B cell (primary cell): Measurements from ENCODE around the gene ARHGEF26. TPM values are rescaled to one million over a fixed set of nuclear protein-coding genes. Genes with fewer than 3 reads are reported as not detected.

ENCODE experiments used
- ATAC-seq: fragments of 200-7000 bp; cut with Tn5 transposase; one replicate; pipeline ENCODE4 v1.10.0; 2021; ENCODE audit warnings: low read depth, mild to moderate bottlenecking, moderate number of reproducible peaks, moderate library complexity
- CTCF ChIA-PET: fragments of 350-600 bp; sonication (Branson Sonifier 250); formaldehyde crosslinking; loops from one replicate; lab custom pipeline; 2021; ENCODE audit warnings: antibody characterized with exemption, inconsistent platforms; lab: Charles Lee
- POLR2A ChIA-PET: fragments of 350-600 bp; sonication (Branson Sonifier 250); formaldehyde crosslinking; loops from one replicate; lab custom pipeline; 2021; ENCODE audit warnings: antibody characterized with exemption; lab: Charles Lee
- DNase-seq: peaks from one replicate; pipeline ENCODE4 v3.0.0; 2013
- H2AFZ ChIP-seq: 2 replicates; pipeline ENCODE4 v1.6.1; 2012; ENCODE audit warnings: mild to moderate bottlenecking, low read depth, low read length; ENCODE audit not compliant: insufficient read depth, poor library complexity, severe bottlenecking
- H3K27ac ChIP-seq, 2 donors: 1 replicate in 1 of 2; 2 replicates in 1 of 2; pipeline ENCODE4 v1.5.1; 2012 to 2013; ENCODE audit warnings: low read length in 2 of 2, mild to moderate bottlenecking in 2 of 2, moderate library complexity in 1 of 2
- H3K27me3 ChIP-seq, 4 experiments: fragments of 200-600 bp in 1 of 4; sonication (generic) in 1 of 4; replicated peaks in 1 of 4; 1 replicate in 2 of 4; 2 replicates in 2 of 4; pipeline versions ENCODE4 v1.6.1 to v1.7.0; 2013 to 2016; ENCODE audit warnings: low read length in 3 of 4, mild to moderate bottlenecking in 2 of 4, mixed read lengths in 1 of 4, moderate library complexity in 1 of 4; ENCODE audit not compliant: insufficient read depth in 4 of 4, control insufficient read depth in 3 of 4; ENCODE audit errors: control extremely low read depth in 1 of 4
- H3K36me3 ChIP-seq, 2 experiments: replicated peaks in 1 of 2; 1 replicate in 1 of 2; 2 replicates in 1 of 2; pipeline versions ENCODE4 v1.6.1 to v1.7.1; 2013; ENCODE audit warnings: low read length in 1 of 2; ENCODE audit not compliant: insufficient read depth in 2 of 2, control insufficient read depth in 1 of 2; ENCODE audit errors: control extremely low read depth in 1 of 2, extremely low read depth in 1 of 2
- H3K4me1 ChIP-seq, 2 donors: fragments of 200-600 bp in 1 of 2; sonication (generic) in 1 of 2; 1 replicate in 1 of 2; 2 replicates in 1 of 2; pipeline versions ENCODE4 v1.5.1 to v1.6.1; 2013 to 2017; ENCODE audit warnings: low read length in 2 of 2; ENCODE audit not compliant: control insufficient read depth in 2 of 2, insufficient read depth in 2 of 2
- H3K4me2 ChIP-seq: replicated peaks from 2 replicates; pipeline ENCODE3; 2012; ENCODE audit warnings: mild to moderate bottlenecking, low read depth, low read length; ENCODE audit not compliant: poor library complexity, severe bottlenecking
- H3K4me3 ChIP-seq, 5 experiments: fragments of 200-600 bp in 1 of 5; sonication (generic) in 1 of 5; 1 replicate in 3 of 5; 2 replicates in 2 of 5; pipeline versions ENCODE4 v1.5.1 to v1.7.0; 2011 to 2016; ENCODE audit warnings: low read length in 4 of 5, mild to moderate bottlenecking in 4 of 5, low read depth in 2 of 5, control low read depth in 1 of 5, moderate library complexity in 1 of 5; ENCODE audit not compliant: insufficient read depth in 1 of 5; ENCODE audit errors: control extremely low read depth in 1 of 5, extremely low read depth in 1 of 5
- H3K79me2 ChIP-seq: fragments of 200-600 bp; sonication (generic); one replicate; pipeline ENCODE4 v1.6.0; 2016; ENCODE audit warnings: low read length; ENCODE audit not compliant: control insufficient read depth, insufficient read depth
- H3K9ac ChIP-seq: fragments of 200-600 bp; sonication (generic); 2 replicates; pipeline ENCODE4 v1.6.1; 2017; ENCODE audit warnings: mild to moderate bottlenecking, low read length, moderate library complexity
- H3K9me3 ChIP-seq, 3 donors: one replicate each; pipeline versions ENCODE4 v1.6.1 to v1.7.1; 2013; ENCODE audit warnings: low read length in 2 of 3; ENCODE audit not compliant: control insufficient read depth in 2 of 3, insufficient read depth in 1 of 3; ENCODE audit errors: control extremely low read depth in 1 of 3
- H4K20me1 ChIP-seq: 2 replicates; pipeline ENCODE4 v1.6.0; 2012; ENCODE audit warnings: mild to moderate bottlenecking, low read length; ENCODE audit not compliant: insufficient read depth, control insufficient read depth, poor library complexity, severe bottlenecking
- H3K27ac Mint-ChIP-seq: one replicate; pipeline ENCODE4 v1.8.0; 2021; ENCODE audit warnings: mixed read lengths
- H3K27me3 Mint-ChIP-seq: one replicate; pipeline ENCODE4 v1.8.0; 2021; ENCODE audit warnings: mixed read lengths
- H3K4me1 Mint-ChIP-seq: one replicate; pipeline ENCODE4 v1.8.0; 2021; ENCODE audit warnings: mixed read lengths
- H3K4me3 Mint-ChIP-seq: one replicate; pipeline ENCODE4 v1.8.0; 2021; ENCODE audit warnings: mixed read lengths
- H3K9me3 Mint-ChIP-seq: one replicate; pipeline ENCODE4 v1.8.0; 2022; ENCODE audit warnings: mixed read lengths; ENCODE audit not compliant: insufficient read depth
- CTCF ChIP-seq: fragments of 200-600 bp; IDR thresholded peaks from one replicate; pipeline ENCODE4 v1.8.0; 2022; ENCODE audit warnings: antibody characterized with exemption, mild to moderate bottlenecking
- EZH2 ChIP-seq: IDR thresholded peaks from 2 replicates; pipeline ENCODE4 v1.6.1; 2012; ENCODE audit warnings: borderline replicate concordance, low read depth, mild to moderate bottlenecking, moderate library complexity, low read length; ENCODE audit not compliant: insufficient read depth, poor library complexity, severe bottlenecking
- intact Hi-C: fragments of 100-400 bp; cut with micrococcal nuclease; formaldehyde crosslinking; loops from one replicate; pipeline ENCODE4 v1.10.0; 2022
- polyA plus RNA-seq: library from polyadenylated mRNA; depleted of rRNA; stranded (reverse); fragments of >200 nt; gene quantifications from 2 replicates; pipeline ENCODE4 v1.2.3, GENCODE V29; 2012
- total RNA-seq, 2 donors: library from RNA; stranded (reverse); fragments of 120-200 nt in 1 of 2; gene quantifications; 1 replicate in 1 of 2; 2 replicates in 1 of 2; pipeline versions ENCODE4 v1.2.3 to v1.2.4, GENCODE V29; 2013 to 2022

The ARHGEF26 gene
- total and polyA plus RNA-seq, 2 donors (not counting 1 experiment from before 2014, with no cell fraction given) = not detected

GRCh38 chr3:154307363-154307762, 186.2 kb downstream of the ARHGEF26 start:
- ATAC-seq = no peak
- Mint-ChIP-seq H3K4me3 (no peak overlapping the region), H3K4me1 (peaks cover 15% of the 10 kb centered on the region), H3K27me3 (no peaks in the 10 kb centered on the region), H3K9me3 (no peaks in the 10 kb centered on the region), H3K27ac (peak overlapping the region; percentile 28)
- H4K20me1 ChIP-seq = peaks cover 7% of the 10 kb centered on the region
- intact Hi-C loops = no loop called here
- peaks cover 22 to 68% of the 10 kb centered on the region in 2 experiments for H3K36me3 ChIP-seq
- no peaks in the 10 kb centered on the region for H3K27me3 ChIP-seq
- no peak overlapping the region for H3K4me3 ChIP-seq
- H3K4me2 ChIP-seq = no peak overlapping the region
- H3K9ac ChIP-seq = no peak overlapping the region
- no peaks in the 10 kb centered on the region for H3K79me2 ChIP-seq
- ChIA-PET CTCF (no interaction called here), POLR2A (no interaction called here)
- no peak overlapping the region for H2AFZ ChIP-seq
- H3K9me3 ChIP-seq = no peaks in the 10 kb centered on the region
- no peak for DNase-seq
- TF ChIP-seq EZH2 = no peak
- no peak for TF ChIP-seq CTCF
- H3K27ac ChIP-seq = no peak overlapping the region
- no peaks in the 10 kb centered on the region for H3K4me1 ChIP-seq

Other genes starting within 250 kb of the ARHGEF26 start
- 113 and 132 TPM in 2 replicates for gene DHX36, start 203.1 kb downstream of the ARHGEF26 start, total RNA-seq
- 33.4 and 51.7 TPM in 2 replicates for gene DHX36, start 203.1 kb downstream of the ARHGEF26 start, polyA plus RNA-seq